Kidney (tissue), 14 donors: ENCODE results near the gene RAD23B. TPM values are rescaled to one million over a fixed set of nuclear protein-coding genes. Genes with fewer than 3 reads are reported as not detected.

ENCODE experiments used
- DNase-seq, 5 donors: peaks; one replicate each; pipeline ENCODE4 v3.0.0-alpha.2; 2013 to 2020
- FAIRE-seq: peaks from 2 replicates; lab custom pipeline; 2012; peaks lifted over from hg19 to GRCh38; lab: Jason Lieb, UNC
- H3K27ac ChIP-seq, 2 donors: one replicate each; pipeline ENCODE4 v1.7.0; 2013; ENCODE audit warnings: low read depth in 2 of 2, low read length in 2 of 2, inconsistent platforms in 1 of 2
- H3K27me3 ChIP-seq: one replicate; pipeline ENCODE4 v1.7.1; 2013; ENCODE audit warnings: low read length, inconsistent platforms; ENCODE audit not compliant: control insufficient read depth, insufficient read depth
- H3K36me3 ChIP-seq, 3 donors: one replicate each; pipeline versions ENCODE4 v1.7.0 to v1.7.1; 2013; ENCODE audit warnings: low read length in 3 of 3, control low read depth in 1 of 3, inconsistent platforms in 1 of 3; ENCODE audit not compliant: insufficient read depth in 3 of 3, control insufficient read depth in 2 of 3
- H3K4me1 ChIP-seq, 3 donors: one replicate each; pipeline versions ENCODE4 v1.7.0 to v1.7.1; 2013; ENCODE audit warnings: low read length in 3 of 3, inconsistent platforms in 1 of 3, low read depth in 1 of 3; ENCODE audit not compliant: control insufficient read depth in 2 of 3, insufficient read depth in 2 of 3
- H3K4me3 ChIP-seq, 3 donors: one replicate each; pipeline versions ENCODE4 v1.7.0 to v1.8.1; 2013; ENCODE audit warnings: low read length in 3 of 3, control low read depth in 1 of 3, inconsistent platforms in 1 of 3
- H3K9ac ChIP-seq, 3 donors: one replicate each; pipeline versions ENCODE4 v1.7.0 to v1.7.1; 2013; ENCODE audit warnings: low read length in 3 of 3, control low read depth in 1 of 3, inconsistent platforms in 1 of 3
- H3K9me3 ChIP-seq, 3 donors: one replicate each; pipeline versions ENCODE4 v1.7.0 to v1.7.1; 2013; ENCODE audit warnings: low read length in 3 of 3, control low read depth in 1 of 3, inconsistent platforms in 1 of 3; ENCODE audit not compliant: control insufficient read depth in 2 of 3, insufficient read depth in 1 of 3
- CTCF ChIP-seq: IDR thresholded peaks from 3 replicates; pipeline ENCODE4 v1.5.1; 2012; ENCODE audit warnings: mild to moderate bottlenecking, moderate library complexity, borderline replicate concordance; ENCODE audit not compliant: insufficient read depth; ENCODE audit errors: extremely low read depth
- intact Hi-C: fragments of 100-400 bp; cut with DNase I; formaldehyde crosslinking; loops from one replicate; pipeline ENCODE4 v1.11.1; 2022
- polyA plus RNA-seq: library from polyadenylated mRNA; stranded (reverse); fragments of 350-450 nt; fragmentation: Illumina TruSeq; extraction: RNeasy Lipid Tissue Mini Kit (QIAGEN cat#74804); gene quantifications from one replicate; pipeline ENCODE4 v1.2.3, GENCODE V29; 2014; ENCODE audit warnings: low read depth, low replicate concordance; ENCODE audit not compliant: insufficient read depth
- total RNA-seq: library from RNA; stranded (reverse); fragmentation: NEBNext Ultra II Directional; extraction: Animal tissue kit (Norgen Biotek cat#: 25700); gene quantifications from one replicate; pipeline ENCODE4 v1.2.1, GENCODE V29; 2021
- donor health status: control.
- donor health status: control.
- donor health status: control.
- donor health status: control.
- donor health status: control.
- donor health status: DM: yes; HTN: yes; CAD: no.
- donor health status: Normal renal cell carcinoma (clear cell type).

Gene RAD23B
- total and polyA plus RNA-seq, 2 donors from 2014 or later = 40.5 to 76.5 TPM

GRCh38 chr9:107307331-107307730 is 24.3 kb downstream of the RAD23B start:
- Histone ChIP-seq H3K4me1 (peaks cover 0 to 12% (median 2%) of the 10 kb centered on the region in 3 donors), H3K9me3 (no peaks in the 10 kb centered on the region), H3K36me3 (peaks cover 8 to 37% (median 19%) of the 10 kb centered on the region in 3 donors), H3K9ac (no peak overlapping the region), H3K27ac (no peak overlapping the region), H3K4me3 (no peak overlapping the region), H3K27me3 (no peaks in the 10 kb centered on the region)
- FAIRE-seq (no peak), DNase-seq (no peak)
- TF ChIP-seq CTCF = no peak
- intact Hi-C loops = no loop called here

GRCh38 chr9:107308461-107308860 is 25.4 kb downstream of the RAD23B start:
- Histone ChIP-seq H3K4me1 (peaks cover 0 to 12% (median 2%) of the 10 kb centered on the region in 3 donors), H3K9ac (no peak overlapping the region), H3K27me3 (no peaks in the 10 kb centered on the region), H3K9me3 (no peaks in the 10 kb centered on the region), H3K36me3 (peaks cover 8 to 34% (median 21%) of the 10 kb centered on the region in 3 donors), H3K4me3 (no peak overlapping the region), H3K27ac (peak overlapping the region in 1 of 2 donors; percentile 14)
- TF ChIP-seq CTCF = no peak
- no peak for DNase-seq
- FAIRE-seq = no peak
- intact Hi-C loops = no loop called here

- Histone ChIP-seq H3K4me3 (no peak overlapping the region), H3K9ac (no peak overlapping the region), H3K36me3 (peaks cover 8 to 34% (median 21%) of the 10 kb centered on the region in 3 donors), H3K27me3 (no peaks in the 10 kb centered on the region), H3K27ac (peak overlapping the region; percentile 14 to 41), H3K4me1 (peaks cover 0 to 8% (median 2%) of the 10 kb centered on the region in 3 donors), H3K9me3 (no peaks in the 10 kb centered on the region)
- no peak for TF ChIP-seq CTCF
- FAIRE-seq (no peak), DNase-seq (no peak)
- intact Hi-C loops = no loop called here
Measured at GRCh38 chr9:107309271-107309670, 26.2 kb downstream of the RAD23B start.
